GM08714 (cell line): ENCODE measurements around the gene SMAP1.

Source experiments
- H3K4me3 ChIP-seq: fragments of 200-500 bp; sonication (Bioruptor generic); 2 replicates; pipeline ENCODE4 v1.5.1; 2014; ENCODE audit warnings: mild to moderate bottlenecking, low read length, inconsistent platforms
- ZNF274 ChIP-seq: IDR thresholded peaks from 2 replicates; pipeline ENCODE4 v1.6.1; 2012; ENCODE audit warnings: mild to moderate bottlenecking, low read depth, low read length

The SMAP1 gene

GRCh38 chr6:70820778-70821177 is 153.1 kb downstream of the SMAP1 start:
- no peak for TF ChIP-seq ZNF274

GRCh38 chr6:70821751-70822150 is 154.1 kb downstream of the SMAP1 start:
- no peak overlapping the region for H3K4me3 ChIP-seq
- TF ChIP-seq ZNF274 = no peak

More at GRCh38 chr6:70820778-70821177, 153.1 kb downstream of the SMAP1 start:
- no peak overlapping the region for H3K4me3 ChIP-seq

GRCh38 chr6:70823651-70824050 is 156.0 kb downstream of the SMAP1 start:
- no peak overlapping the region for H3K4me3 ChIP-seq
- TF ChIP-seq ZNF274 = no peak

- no peak overlapping the region for H3K4me3 ChIP-seq
- no peak for TF ChIP-seq ZNF274
Observed at GRCh38 chr6:70831427-70831826, 163.7 kb downstream of the SMAP1 start.

GRCh38 chr6:70834520-70834919 is 166.8 kb downstream of the SMAP1 start:
- H3K4me3 ChIP-seq = no peak overlapping the region
- TF ChIP-seq ZNF274 = no peak

- TF ChIP-seq ZNF274 = no peak
Observed at GRCh38 chr6:70838907-70839285, 171.2 kb downstream of the SMAP1 start.

GRCh38 chr6:70839286-70840266 is 171.9 kb downstream of the SMAP1 start:
- H3K4me3 ChIP-seq = no peak overlapping the region
- no peak for TF ChIP-seq ZNF274

More at GRCh38 chr6:70838907-70839285, 171.2 kb downstream of the SMAP1 start:
- no peak overlapping the region for H3K4me3 ChIP-seq

GRCh38 chr6:70841112-70841511 is 173.4 kb downstream of the SMAP1 start:
- TF ChIP-seq ZNF274 = no peak
- no peak overlapping the region for H3K4me3 ChIP-seq

- TF ChIP-seq ZNF274 = no peak
- H3K4me3 ChIP-seq = no peak overlapping the region
Observed at GRCh38 chr6:70842541-70842940, 174.9 kb downstream of the SMAP1 start.

- H3K4me3 ChIP-seq = no peak overlapping the region
- no peak for TF ChIP-seq ZNF274
Observed at GRCh38 chr6:70843328-70843918, 175.7 kb downstream of the SMAP1 start.

GRCh38 chr6:70844301-70844700 is 176.6 kb downstream of the SMAP1 start:
- no peak for TF ChIP-seq ZNF274
- no peak overlapping the region for H3K4me3 ChIP-seq

- no peak for TF ChIP-seq ZNF274
- H3K4me3 ChIP-seq = no peak overlapping the region
Observed at GRCh38 chr6:70846207-70846835, 178.6 kb downstream of the SMAP1 start.

GRCh38 chr6:70847106-70848084 is 179.7 kb downstream of the SMAP1 start:
- H3K4me3 ChIP-seq = no peak overlapping the region
- no peak for TF ChIP-seq ZNF274
